Caco-2 (cell line): ENCODE results near the gene GPS1. TPM values are rescaled to one million over a fixed set of nuclear protein-coding genes. Genes with fewer than 3 reads are reported as not detected.

Experiments
- BruUV-seq: library from RNA; stranded (reverse); fragments of 400-500 nt; replicated peaks from 2 replicates; lab custom pipeline; 2021; lab: Mats Ljungman, UMichigan
- CTCF ChIA-PET: fragments of 300-600 bp; sonication (Branson Sonifier 250); formaldehyde crosslinking; loops from one replicate; lab custom pipeline; 2022; ENCODE audit warnings: antibody characterized with exemption; lab: Charles Lee
- POLR2A ChIA-PET: fragments of 300-600 bp; sonication (Branson Sonifier 250); formaldehyde crosslinking; loops from one replicate; lab custom pipeline; 2022; ENCODE audit warnings: antibody characterized with exemption; lab: Charles Lee
- DNase-seq, 2 experiments: peaks; one replicate each; pipeline versions ENCODE4 v3.0.0 to v3.0.0-alpha.2; 2020 to 2022
- H3K27me3 ChIP-seq: replicated peaks from 2 replicates; pipeline ENCODE4 v1.6.0; 2011; ENCODE audit warnings: low read length; ENCODE audit not compliant: control insufficient read depth, insufficient read depth
- H3K36me3 ChIP-seq: 2 replicates; pipeline ENCODE4 v1.5.1; 2011; ENCODE audit warnings: low read length; ENCODE audit not compliant: control insufficient read depth, insufficient read depth
- H3K4me1 ChIP-seq: fragments of 250-450 bp; sonication (Bioruptor Pico); 2 replicates; pipeline ENCODE4 v1.5.1; 2020; ENCODE audit warnings: mild to moderate bottlenecking
- H3K4me3 ChIP-seq: 2 replicates; pipeline ENCODE4 v1.5.1; 2011; ENCODE audit warnings: low read depth, mild to moderate bottlenecking, control low read depth, low read length
- H3K9me3 ChIP-seq: fragments of 250-450 bp; sonication (Bioruptor Pico); 2 replicates; pipeline ENCODE4 v1.5.1; 2020; ENCODE audit warnings: mild to moderate bottlenecking, moderate library complexity
- H3K27ac Mint-ChIP-seq: one replicate; pipeline ENCODE4 v1.8.0; 2022; ENCODE audit warnings: mixed read lengths; ENCODE audit not compliant: unreplicated experiment
- H3K27me3 Mint-ChIP-seq: one replicate; pipeline ENCODE4 v1.8.0; 2022; ENCODE audit warnings: mixed read lengths; ENCODE audit not compliant: insufficient read depth, unreplicated experiment
- H3K36me3 Mint-ChIP-seq: one replicate; pipeline ENCODE4 v1.8.0; 2022; ENCODE audit warnings: mild to moderate bottlenecking, mixed read lengths; ENCODE audit not compliant: insufficient read depth, unreplicated experiment
- H3K4me1 Mint-ChIP-seq: one replicate; pipeline ENCODE4 v1.8.0; 2022; ENCODE audit warnings: low read depth, mixed read lengths; ENCODE audit not compliant: unreplicated experiment
- H3K4me3 Mint-ChIP-seq: one replicate; pipeline ENCODE4 v1.8.0; 2022; ENCODE audit warnings: mild to moderate bottlenecking, moderate library complexity, mixed read lengths; ENCODE audit not compliant: unreplicated experiment
- H3K9me3 Mint-ChIP-seq: one replicate; pipeline ENCODE4 v1.8.0; 2022; ENCODE audit warnings: mixed read lengths; ENCODE audit not compliant: unreplicated experiment
- intact Hi-C: fragments of 100-400 bp; cut with micrococcal nuclease; formaldehyde crosslinking; loops from one replicate; pipeline ENCODE4 v1.10.0; 2022; ENCODE audit not compliant: unreplicated experiment
- total RNA-seq: library from RNA; stranded (reverse); gene quantifications from 2 replicates; pipeline ENCODE4 v1.2.3, GENCODE V29; 2022
- TF ChIP-seq, protein P1 (sequence below), 2 experiments: fragments of 200-600 bp in 1 of 2; IDR thresholded peaks; 1 replicate in 1 of 2; 2 replicates in 1 of 2; pipeline versions ENCODE4 v1.5.1 to v1.8.0; 2011 to 2022; ENCODE audit warnings: antibody characterized with exemption in 1 of 2, control low read depth in 1 of 2, inconsistent platforms in 1 of 2, low read depth in 1 of 2, low read length in 1 of 2, mild to moderate bottlenecking in 1 of 2, moderate library complexity in 1 of 2; ENCODE audit not compliant: insufficient read depth in 1 of 2, severe bottlenecking in 1 of 2, unreplicated experiment in 1 of 2

Gene GPS1
- total RNA-seq, 1 experiment from 2014 or later = 195 TPM

DNA sequence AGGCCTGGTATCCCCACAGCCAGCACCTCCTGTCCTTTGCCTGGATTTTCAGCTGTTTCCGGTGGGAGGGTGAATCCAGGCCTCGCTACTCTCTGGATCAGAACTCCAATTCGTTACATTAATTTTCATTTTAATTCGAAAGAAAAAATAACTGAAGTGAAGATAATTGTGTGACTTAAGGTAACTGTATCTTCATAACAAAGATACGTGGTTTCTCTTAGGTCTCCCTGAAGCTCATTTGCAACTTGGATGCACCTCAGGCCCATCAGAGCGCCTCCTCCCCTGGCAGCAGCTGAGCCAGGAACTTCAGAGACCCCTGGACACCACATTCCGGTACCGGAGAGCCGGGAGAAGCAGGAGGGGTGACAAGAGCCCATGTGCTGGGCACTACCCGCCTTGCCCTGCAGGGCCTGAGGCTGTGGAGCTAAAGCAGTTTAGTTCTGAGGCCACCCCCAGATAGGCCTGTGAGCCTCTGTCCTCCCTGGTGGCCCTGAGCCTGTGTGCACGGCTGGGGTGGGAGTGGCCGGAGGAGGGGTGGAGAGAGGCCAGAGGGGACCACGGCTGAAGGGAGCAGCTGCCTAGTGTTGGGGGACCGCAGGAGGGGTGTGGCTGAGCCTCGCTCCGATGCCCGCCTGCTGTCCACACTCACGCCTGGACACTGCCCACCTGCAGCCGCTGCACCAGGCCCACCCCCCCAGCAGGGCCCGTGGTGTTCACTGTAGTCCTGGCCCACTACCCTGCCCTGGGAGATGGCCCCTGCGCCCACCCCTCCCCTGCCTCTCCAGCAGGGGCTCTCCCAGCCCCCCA lies 25.3 kb downstream of the GPS1 start:
- Histone ChIP-seq H3K27me3 (no peaks in the 10 kb centered on the region), H3K4me1 (no peaks in the 10 kb centered on the region), H3K9me3 (no peaks in the 10 kb centered on the region), H3K36me3 (no peaks in the 10 kb centered on the region), H3K4me3 (no peak overlapping the region)
- intact Hi-C loops = no loop called here
- Mint-ChIP-seq H3K4me1 (no peaks in the 10 kb centered on the region), H3K4me3 (no peak overlapping the region), H3K36me3 (peaks cover 85% of the 10 kb centered on the region), H3K9me3 (no peaks in the 10 kb centered on the region), H3K27ac (no peak overlapping the region), H3K27me3 (no peaks in the 10 kb centered on the region)
- ChIA-PET CTCF (no interaction called here), POLR2A (interaction anchor here (1.1 kb wide), 1 partner anchor 27 kb away, joined by 3 read pairs; no protein-coding TSS in a partner anchor)
- TF ChIP-seq, protein P1, sequence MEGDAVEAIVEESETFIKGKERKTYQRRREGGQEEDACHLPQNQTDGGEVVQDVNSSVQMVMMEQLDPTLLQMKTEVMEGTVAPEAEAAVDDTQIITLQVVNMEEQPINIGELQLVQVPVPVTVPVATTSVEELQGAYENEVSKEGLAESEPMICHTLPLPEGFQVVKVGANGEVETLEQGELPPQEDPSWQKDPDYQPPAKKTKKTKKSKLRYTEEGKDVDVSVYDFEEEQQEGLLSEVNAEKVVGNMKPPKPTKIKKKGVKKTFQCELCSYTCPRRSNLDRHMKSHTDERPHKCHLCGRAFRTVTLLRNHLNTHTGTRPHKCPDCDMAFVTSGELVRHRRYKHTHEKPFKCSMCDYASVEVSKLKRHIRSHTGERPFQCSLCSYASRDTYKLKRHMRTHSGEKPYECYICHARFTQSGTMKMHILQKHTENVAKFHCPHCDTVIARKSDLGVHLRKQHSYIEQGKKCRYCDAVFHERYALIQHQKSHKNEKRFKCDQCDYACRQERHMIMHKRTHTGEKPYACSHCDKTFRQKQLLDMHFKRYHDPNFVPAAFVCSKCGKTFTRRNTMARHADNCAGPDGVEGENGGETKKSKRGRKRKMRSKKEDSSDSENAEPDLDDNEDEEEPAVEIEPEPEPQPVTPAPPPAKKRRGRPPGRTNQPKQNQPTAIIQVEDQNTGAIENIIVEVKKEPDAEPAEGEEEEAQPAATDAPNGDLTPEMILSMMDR (IDR thresholded peaks at IDR 0.05; ENCODE audit: insufficient read depth in 1 of 2, low read depth in 1 of 2, low read length in 1 of 2, severe bottlenecking in 1 of 2, unreplicated experiment in 1 of 2) = no peak
- no peak for DNase-seq
- BruUV-seq = no TSS peak

DNA sequence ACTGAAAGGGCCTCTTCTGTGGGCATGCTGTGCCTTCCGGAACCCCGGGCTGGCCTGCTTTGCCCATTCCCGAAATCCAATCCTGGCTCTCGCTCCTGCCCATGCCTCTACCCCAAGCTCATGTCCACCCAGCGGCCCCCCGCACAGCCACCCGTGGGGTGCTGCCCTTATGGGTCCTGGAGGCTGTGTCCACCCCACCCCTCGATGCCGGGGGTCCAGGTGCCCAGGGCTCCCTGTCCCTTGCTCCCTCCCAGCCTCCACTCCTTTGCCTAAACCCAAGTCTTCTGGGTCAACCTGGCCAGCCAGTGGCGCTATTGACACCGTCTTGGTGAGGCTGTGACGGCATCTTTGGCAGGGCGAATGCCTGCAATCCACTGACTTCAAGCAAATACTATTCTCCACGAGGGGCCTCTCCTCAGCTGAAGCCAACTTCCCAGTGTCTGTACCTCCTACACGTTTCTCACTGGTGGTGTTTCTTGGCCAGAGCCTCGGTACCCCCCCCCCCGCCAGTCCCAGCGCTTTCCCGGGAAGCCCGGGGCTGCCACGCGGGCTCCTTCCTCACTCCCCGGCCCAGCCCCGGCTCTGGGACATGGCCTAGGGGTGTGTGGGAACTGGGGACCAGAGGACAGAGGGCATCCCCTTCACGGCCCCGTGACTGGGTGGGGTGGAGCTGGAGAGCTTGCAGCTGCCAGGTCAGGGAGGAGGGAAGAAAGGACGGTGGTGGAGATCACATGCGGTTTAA lies 26.1 kb downstream of the GPS1 start:
- Histone ChIP-seq H3K4me3 (no peak overlapping the region), H3K9me3 (no peaks in the 10 kb centered on the region), H3K36me3 (no peaks in the 10 kb centered on the region), H3K27me3 (no peaks in the 10 kb centered on the region), H3K4me1 (no peaks in the 10 kb centered on the region)
- ChIA-PET POLR2A (no interaction called here), CTCF (interaction anchor here (0.9 kb wide), 1 partner anchor 40 kb away, joined by 4 read pairs; the partner anchor contains the start of gene DCXR)
- Mint-ChIP-seq H3K27ac (no peak overlapping the region), H3K4me3 (no peak overlapping the region), H3K36me3 (peaks cover 83% of the 10 kb centered on the region), H3K9me3 (no peaks in the 10 kb centered on the region), H3K4me1 (no peaks in the 10 kb centered on the region), H3K27me3 (no peaks in the 10 kb centered on the region)
- intact Hi-C loops = no loop called here
- TF ChIP-seq, protein P1 (IDR thresholded peaks at IDR 0.05; ENCODE audit: insufficient read depth in 1 of 2, low read depth in 1 of 2, low read length in 1 of 2, severe bottlenecking in 1 of 2, unreplicated experiment in 1 of 2) = no peak
- DNase-seq = no peak
- no TSS peak for BruUV-seq

DNA sequence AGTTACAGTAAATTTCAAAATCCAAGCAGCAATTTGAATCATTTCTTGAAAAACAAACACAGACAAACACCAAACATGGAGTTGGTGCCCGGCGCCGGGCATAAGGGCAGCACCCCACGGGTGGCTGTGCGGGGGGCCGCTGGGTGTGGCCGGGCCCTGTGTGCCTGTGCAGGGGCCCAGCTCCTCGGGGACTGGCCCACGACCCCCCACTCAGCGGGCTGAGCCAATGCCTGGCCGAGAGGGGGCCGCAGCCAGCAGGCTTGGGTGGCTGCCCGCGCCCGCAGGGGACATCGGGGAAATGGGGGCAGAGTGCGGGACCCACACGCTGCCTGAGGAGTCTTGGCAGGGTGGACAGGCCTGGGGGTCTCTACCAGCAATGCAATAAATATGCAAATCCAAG lies 26.7 kb downstream of the GPS1 start:
- TF ChIP-seq, protein P1 (IDR thresholded peaks at IDR 0.05; ENCODE audit: insufficient read depth in 1 of 2, low read depth in 1 of 2, low read length in 1 of 2, severe bottlenecking in 1 of 2, unreplicated experiment in 1 of 2) = no peak
- H3K36me3 ChIP-seq = no peaks in the 10 kb centered on the region
- H3K4me1 ChIP-seq = no peaks in the 10 kb centered on the region
- ChIA-PET POLR2A (no interaction called here), CTCF (interaction anchor here (0.5 to 0.9 kb wide), 2 partner anchors 21 to 41 kb away, joined by 4 read pairs; partner anchors contain the start of gene DCXR)
- BruUV-seq = TSS peak; percentile 26
- H3K9me3 ChIP-seq = no peaks in the 10 kb centered on the region
- Mint-ChIP-seq H3K4me3 (no peak overlapping the region), H3K27me3 (no peaks in the 10 kb centered on the region), H3K27ac (no peak overlapping the region), H3K36me3 (peaks cover 88% of the 10 kb centered on the region), H3K9me3 (no peaks in the 10 kb centered on the region), H3K4me1 (no peaks in the 10 kb centered on the region)
- DNase-seq = no peak
- H3K27me3 ChIP-seq = no peaks in the 10 kb centered on the region
- intact Hi-C loops = no loop called here
- H3K4me3 ChIP-seq = no peak overlapping the region
